GM19324 (cell line): ENCODE measurements around the gene RFPL3.
"Not testable (repeated sequence)": the region's sequence is repeated elsewhere in the genome, so short reads cannot be mapped to it uniquely, and the experiment has no call there.

Source experiments
- ATAC-seq: cut with Tn5 transposase; IDR thresholded peaks from one replicate; pipeline ENCODE4 v1.9.1; 2021; ENCODE audit warnings: mild to moderate bottlenecking, moderate library complexity; ENCODE audit not compliant: unreplicated experiment, low FRiP score

The RFPL3 gene

DNA sequence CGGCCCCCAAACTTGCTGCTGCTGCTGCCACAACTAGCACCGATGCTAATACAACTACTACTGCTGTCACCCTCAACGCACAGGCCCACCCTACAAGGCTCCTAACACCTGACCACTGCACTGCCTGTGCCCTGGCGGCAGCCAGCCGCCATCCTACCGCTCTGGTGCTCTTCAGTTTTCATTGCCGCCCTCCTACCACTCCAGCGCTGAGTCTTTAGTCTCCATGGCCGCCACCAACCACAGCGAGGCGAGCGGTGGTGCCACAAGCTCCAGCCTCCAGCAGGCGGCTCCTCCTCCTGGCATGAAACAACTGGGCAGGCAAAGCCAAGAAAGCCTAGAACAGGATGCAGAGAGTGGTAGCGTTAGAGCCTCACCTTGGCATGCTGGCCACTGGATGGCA lies 5.0 kb upstream of the RFPL3 start:
- ATAC-seq: no peak

DNA sequence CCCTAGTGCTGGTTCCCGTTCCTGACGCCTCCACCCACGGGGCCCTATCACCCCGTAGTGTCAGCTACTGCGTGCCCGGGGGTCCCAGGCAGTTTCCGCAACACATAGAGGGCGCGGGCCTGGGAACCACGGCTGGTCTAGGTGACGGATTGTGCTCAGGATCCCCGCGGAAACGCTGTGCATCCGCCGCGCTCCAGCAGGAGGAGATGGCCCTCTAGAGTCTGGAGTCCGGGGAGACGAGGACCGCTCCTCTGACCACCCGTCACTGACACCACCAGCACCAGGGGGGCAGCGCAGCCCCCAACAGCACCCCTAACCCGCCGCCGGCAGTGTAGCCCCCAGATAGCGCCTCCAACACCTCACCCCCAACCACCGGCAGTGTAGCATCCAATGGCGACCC lies 4.4 kb upstream of the RFPL3 start:
- ATAC-seq: no peak

DNA sequence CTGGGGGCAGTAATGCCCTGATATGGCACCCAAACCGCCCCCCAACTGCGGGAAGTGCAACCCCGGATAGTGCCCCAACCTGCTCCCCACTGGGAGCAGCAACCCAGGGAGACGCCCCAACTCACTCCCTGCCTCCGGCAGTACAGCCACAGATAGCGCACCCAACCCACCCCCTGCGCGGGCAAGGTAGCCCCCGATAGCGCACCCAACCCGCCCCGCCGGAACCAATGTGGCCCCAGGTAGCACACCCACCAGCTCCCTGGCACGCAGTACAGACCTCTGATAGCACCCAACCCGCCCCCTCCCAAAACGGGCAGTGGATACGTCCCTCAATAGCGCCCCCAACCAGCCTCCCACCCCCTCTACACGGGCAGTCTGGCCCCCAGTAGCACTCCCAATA lies 3.8 kb upstream of the RFPL3 start:
- ATAC-seq: no peak

DNA sequence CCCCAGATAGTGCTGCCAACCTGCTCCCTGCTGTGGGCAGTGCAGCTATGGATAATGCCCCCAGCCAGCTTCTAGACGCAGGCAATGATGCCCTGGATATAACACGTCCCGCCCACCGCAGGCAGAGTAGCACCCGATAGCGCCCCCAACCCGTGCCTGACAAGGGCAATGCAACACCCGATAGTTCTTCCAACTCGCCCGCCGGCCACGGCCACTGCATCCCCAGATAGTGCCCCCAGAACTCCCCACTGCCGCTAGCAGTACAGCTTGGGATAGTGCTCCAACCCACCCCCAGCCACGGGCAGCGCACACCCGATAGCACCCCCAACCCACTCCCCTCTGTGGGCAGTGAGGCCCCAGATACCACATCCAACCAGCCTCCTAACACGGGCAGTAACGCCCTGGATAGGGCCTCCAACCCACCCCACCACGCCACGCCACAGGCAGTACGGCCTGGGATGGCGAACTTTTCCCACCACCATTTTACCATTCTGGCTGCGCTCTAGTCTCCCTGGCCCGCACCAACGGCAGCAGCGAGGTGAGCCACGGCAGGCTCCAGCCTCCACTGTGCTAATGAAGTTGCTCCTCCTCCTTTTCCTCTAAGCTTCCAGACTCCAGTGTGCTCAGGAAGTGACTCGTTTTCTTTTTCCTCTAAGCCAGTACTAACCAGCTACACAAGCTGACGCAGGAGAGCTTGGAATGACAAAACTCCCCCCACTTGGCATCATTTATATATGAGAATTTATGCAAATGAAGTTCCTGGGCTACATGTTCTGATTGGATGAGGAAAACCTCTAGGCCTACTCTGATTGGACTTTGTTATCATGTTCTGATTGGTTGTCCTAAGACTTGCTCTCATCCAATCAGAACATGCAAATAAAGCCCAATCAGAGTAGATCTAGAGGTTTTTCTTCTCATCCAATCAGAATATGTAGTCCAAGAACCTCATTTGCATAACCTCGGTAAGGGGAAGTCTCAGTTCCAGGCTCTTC lies 3.0 kb upstream of the RFPL3 start:
- ATAC-seq: no peak

DNA sequence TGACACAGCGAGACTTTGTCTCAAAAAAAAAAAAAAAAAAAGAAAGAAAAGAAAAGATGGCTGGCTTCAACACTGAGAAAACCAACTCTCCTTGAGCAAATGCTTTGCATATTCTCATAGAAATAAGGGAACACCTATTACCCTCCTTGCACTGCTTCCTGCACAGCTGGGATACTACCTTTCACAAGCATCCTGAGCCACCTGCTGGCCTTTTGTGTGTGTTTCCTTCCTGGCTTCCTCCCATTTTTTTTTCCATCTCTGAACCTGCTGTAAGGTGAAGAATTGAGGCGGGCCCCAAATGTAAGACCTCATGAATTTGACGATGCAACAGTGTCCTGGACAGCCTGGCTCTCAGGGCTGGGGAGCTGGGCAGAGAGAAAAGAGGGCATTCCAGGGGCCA lies 1.9 kb upstream of the RFPL3 start:
- ATAC-seq: no peak

DNA sequence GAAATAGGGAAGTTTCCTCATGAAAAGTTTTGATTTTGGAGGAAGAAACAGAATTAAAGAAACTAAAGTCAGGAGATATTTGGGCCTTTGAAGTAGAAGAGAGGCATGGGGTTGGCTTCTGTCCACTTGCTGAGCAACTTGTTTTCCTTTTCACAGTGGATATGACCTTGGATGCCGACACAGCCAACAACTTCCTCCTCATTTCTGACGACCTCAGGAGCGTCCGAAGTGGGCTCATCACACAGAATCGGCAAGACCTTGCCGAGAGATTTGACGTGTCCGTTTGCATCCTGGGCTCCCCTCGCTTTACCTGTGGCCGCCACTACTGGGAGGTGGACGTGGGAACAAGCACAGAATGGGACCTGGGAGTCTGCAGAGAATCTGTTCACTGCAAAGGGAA lies 2.4 kb downstream of the RFPL3 start:
- ATAC-seq: not testable (repeated sequence)

DNA sequence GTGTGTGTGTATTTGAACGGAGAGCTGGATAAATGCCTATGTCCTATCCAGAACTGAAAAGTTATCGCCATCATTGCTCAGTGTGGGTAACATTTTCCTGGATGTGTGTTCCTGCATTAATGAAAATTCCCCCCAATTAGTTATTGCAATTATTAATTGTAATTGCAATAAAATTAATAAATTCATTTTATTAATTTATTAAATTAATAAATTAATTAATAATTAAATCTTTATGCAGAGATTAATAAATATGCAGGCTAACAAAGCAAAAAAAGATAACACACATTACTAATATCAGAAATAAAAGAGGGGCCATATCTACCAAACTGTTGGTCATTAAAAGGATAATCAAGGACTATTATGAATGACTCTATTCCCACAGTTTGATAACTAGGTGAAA lies 3.6 kb downstream of the RFPL3 start:
- no peak for ATAC-seq

DNA sequence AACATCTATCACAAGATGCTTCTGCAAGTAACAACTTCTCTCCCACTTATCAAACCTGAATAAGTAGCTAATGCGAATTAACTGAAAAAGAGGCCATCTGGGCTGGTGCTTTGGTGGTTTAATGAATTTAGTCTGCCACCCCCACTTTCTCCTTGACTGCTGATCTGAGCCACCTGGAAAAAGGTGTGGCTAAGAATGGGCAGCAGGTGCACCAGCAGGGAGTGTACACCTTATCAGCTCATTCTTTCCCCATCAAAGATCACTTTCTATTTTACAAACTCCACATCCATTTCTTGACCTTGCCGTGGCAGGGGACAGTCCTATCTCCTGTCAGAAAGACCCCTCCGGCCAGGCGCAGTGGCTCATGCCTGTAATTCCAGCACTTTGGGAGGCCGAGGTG lies 6.5 kb downstream of the RFPL3 start:
- no peak for ATAC-seq

DNA sequence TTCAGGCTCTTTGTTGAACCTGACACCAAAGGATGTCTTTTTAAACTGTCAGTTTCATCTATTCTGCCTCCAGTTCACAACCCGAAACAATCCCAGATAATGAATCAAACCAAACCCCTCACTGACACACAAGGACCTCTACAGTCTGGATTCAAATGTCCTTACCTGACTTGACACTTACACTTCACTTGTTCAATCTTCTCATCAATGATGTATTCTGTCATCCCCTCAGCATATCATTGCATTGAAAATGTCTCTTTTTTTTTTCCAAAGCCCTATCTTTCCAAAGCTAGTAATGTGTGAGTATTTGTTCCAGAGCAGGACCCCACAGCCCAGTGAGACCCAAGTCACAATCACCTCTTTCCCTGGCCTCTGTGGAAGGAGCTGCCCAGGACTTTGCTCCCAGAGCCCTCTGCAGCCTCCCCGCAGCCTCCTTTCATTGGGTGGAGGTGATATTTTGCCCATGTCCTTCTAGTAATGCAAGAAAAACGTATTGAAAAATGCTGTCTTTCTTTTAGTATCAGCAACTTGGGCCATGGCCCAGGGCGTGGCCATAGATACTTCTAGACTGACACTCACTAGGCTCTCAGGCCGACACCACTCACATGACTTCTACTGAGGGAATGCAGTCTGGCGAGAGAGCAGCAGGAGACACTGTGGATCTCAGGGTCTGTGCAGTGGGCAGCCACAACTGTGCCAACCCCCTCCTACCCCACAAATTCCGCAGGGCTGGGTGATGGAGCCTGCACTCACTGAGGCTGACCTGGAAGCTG lies 18.2 kb downstream of the RFPL3 start:
- ATAC-seq: no peak

DNA sequence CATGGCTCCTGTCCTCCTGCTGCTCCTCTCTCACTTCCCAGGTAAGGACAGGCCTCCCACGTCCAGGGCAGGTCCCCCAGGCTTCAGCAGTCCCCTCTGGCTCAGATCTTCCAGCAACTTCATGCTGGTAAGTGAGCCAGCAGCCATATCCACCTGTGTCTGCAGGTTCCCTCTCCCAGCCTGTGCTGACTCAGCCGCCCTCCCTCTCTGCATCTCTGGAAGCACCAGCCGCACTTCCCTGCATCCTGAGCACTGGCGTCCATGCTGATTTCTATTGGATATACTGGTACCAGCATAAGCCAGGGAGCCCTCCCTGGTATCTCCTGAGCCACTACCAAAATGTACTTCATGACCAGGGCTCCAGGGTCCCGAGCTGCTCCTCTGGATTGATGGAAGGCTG lies 19.0 kb downstream of the RFPL3 start:
- ATAC-seq: no peak

DNA sequence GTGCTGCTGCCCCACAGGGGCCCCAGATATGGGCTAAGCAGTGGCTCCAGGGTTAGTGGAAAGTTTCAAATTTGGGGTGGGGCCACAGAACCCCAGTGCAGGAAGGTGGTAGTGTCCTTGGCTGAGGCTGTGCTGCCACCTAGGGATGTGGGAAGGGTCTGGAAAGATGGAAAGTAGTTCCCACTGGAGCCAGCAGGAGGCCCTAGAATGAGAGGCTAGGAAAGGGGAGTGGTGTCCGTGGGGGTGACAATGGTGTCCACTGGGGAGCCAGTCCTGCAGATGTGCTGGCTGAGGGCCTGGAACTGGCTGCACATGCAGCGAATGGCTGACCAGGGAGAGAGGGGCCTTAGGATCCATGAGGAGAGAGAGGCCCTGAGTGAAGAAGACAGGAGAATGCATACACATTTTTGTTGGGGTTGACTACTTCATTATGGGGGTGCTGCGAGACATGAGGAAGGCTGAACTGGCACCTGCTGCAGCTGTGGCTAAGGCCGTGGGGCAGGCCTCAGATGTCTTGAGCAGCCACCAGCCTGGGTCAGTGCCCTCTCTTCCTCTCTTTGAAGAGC lies 21.1 kb downstream of the RFPL3 start:
- no peak for ATAC-seq

DNA sequence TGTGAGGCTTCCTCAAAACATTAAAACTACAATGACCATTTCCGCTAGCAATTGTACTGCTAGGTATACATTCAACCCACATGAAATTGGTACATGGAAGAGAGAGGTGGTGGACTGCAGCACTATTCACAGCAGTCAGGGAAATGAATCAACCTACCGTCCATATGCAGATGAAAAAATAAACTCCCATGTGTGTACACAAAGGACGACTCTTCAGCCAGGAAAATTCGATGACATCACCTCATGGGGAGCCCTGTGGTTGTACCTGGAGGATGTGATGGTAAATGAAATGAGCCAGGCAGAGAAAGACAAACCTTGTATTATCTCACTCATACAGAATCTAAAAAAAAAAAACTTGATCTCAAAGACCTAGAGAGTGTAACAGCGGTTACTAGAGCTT lies 23.3 kb downstream of the RFPL3 start:
- no peak for ATAC-seq

DNA sequence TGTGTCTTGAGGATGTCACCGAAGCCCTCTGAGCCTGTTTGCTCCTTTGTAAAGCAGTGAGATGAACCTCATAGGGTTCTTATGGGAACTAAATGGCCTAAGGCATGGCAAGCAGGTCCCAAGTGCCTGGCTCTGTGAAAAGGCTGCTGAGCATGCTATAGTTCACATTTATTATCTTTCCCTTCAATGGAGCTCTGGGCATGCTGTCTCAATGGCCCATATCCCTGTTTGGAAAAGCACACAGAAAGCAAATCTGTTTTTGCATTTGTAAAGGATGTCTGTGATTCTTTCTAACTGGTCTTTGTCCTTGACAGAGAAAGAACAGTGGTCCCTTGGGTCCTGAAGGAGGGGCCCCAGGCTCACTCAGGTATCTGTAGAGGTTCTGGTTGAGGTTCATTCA lies 28.0 kb downstream of the RFPL3 start:
- ATAC-seq: no peak

DNA sequence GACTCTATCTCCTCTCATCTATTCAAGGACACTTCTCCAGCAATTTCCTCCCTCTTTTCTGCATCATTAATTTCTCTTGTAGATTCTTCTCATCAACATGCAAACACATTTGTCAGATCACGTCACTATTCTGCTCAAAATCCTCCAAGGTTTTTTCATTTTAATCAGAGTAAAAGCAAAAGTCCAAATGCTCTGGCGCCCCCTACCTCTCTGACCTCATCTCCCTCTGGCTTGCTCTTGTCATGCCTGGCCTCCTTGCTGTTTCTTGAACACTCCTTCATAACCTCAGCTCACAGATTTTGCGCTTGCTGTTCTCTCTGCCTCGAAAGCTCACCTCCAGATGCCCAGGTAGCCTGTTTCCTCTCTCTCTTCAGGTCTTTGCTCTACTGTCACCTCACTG lies 32.0 kb downstream of the RFPL3 start:
- no peak for ATAC-seq

DNA sequence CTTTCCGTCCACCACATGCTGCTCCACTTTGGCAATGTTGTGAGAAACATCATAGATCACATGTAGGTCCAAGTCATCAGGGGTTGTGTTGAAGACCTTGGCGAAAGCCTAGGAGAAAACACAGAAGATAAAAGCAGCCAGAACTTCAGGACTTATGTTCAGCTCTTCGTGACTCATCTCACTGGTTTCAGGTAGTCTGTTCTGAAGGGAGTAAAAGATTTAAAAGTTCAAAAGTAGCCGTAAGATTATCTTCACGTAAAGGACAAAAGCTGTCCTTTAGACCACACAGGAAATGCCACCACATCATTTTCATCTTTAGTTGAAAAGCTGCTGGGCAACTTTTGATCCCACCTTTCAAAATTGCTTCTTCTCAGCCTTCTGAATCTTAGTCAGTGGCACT lies 37.4 kb downstream of the RFPL3 start:
- ATAC-seq: no peak

DNA sequence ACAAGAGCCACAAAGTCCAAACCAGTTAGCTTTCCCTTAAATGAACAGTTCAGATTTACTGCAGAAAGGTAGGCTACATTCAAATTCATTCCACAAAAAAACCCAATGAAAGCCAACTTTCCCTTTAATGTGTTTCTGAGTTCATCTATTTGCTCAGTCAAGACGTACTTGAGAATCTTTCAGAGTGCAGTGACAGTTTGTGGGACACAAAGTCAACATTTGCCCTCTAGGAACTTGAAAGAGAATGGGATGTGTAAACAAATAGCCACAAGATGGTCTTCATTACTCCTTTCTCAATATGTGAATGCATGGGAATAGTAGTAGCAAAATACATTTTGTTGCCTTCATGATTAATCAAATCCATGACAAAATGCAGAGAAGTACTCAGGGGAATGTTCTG lies 38.6 kb downstream of the RFPL3 start:
- ATAC-seq: no peak

DNA sequence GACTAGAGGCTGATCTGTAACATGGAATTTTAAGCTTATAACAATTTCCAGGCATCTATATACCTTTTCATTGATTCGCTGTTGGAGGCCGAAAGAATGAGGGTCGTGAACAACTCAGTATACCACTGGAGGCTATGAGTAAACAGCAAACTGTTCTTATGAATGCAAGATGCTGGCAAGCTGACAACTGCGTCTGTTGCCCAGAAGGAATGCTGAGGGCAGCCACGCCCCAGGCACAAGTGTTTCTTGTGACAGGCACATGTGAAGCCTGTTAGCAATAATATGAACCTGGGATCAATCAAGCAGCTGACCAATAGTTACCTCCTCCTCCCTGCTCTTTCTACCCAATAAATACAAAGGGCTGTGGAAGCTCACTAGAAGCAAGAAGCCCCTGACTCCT lies 39.1 kb downstream of the RFPL3 start:
- no peak for ATAC-seq

DNA sequence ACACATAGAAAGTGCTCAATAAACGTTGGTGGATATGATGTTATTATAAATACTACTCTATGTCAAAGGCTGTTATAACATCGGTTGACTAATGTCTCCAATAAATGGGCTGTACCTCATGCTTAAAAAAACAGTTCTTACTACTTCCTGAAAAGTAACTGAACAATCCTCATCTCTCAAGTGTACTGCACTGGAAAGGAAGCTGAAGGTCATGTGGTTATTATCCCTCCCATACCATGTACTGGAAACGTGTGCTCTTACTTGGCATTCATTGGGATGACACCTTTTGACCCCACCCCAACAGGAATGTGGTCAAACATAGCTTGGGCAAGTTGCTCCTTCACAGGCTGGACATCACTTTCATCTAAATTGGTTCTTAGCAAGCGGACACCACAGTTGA lies 43.8 kb downstream of the RFPL3 start:
- ATAC-seq: no peak

DNA sequence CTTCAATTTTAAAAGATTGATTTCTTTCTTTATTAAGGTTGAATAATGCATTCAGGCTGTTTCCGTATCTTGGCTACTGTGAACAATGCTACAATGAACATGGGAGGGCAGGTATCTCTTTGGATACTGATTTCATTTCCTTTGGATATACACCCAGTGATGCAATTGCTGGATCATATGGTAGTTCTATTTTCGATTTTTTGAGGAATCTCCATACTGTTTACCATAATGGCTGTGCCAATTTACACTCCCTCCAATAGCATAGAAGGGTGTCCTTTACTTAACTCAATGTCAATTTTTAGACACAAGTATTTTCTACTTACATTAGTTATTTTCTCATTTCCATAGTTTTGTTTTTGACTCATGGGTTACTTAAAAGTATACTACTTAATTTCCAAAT lies 46.4 kb downstream of the RFPL3 start:
- ATAC-seq: no peak

DNA sequence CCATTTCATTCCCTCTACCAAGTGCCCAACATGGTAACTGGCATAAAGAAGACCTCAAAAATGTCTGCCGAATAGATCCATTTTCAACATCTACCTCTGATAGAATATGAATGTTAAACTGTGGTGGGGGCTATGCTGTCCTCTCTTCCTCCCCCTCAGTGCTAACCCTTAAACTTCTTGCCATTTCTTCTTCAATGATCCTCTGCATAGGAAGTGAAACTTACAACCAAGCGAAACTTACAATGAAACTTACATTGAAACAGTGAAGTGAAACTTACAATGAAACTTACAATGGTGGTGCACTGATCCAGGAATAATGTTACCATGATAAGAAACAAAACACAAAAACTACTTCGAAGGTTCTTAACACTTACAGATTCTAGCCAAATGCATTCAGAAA lies 49.6 kb downstream of the RFPL3 start:
- ATAC-seq: no peak

DNA sequence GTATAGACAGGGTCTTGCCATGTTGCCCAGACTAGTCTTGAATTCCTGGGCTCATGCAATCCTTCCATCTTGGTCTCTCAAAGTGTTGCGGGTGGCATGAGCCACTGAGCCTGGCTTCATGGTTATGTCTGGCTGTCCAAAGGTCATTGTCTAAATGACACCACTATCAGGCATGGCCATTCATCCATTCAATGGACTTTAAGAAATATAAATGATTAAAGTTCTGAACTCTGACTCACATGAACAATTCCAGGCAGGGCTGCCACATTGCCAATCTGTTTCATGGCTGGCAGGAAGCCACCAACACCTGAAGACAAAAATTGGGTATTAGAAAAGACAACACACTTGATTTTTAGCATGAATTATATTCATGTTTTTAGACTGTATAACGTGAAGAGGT lies 50.3 kb downstream of the RFPL3 start:
- no peak for ATAC-seq
